Caco-2 (cell line): ENCODE results near the gene EHBP1. TPM values are rescaled to one million over a fixed set of nuclear protein-coding genes. Genes with fewer than 3 reads are reported as not detected.

Experiments used
- BruUV-seq: library from RNA; stranded (reverse); fragments of 400-500 nt; replicated peaks from 2 replicates; lab custom pipeline; 2021; lab: Mats Ljungman, UMichigan
- CTCF ChIA-PET: fragments of 300-600 bp; sonication (Branson Sonifier 250); formaldehyde crosslinking; loops from one replicate; lab custom pipeline; 2022; ENCODE audit warnings: antibody characterized with exemption; lab: Charles Lee
- POLR2A ChIA-PET: fragments of 300-600 bp; sonication (Branson Sonifier 250); formaldehyde crosslinking; loops from one replicate; lab custom pipeline; 2022; ENCODE audit warnings: antibody characterized with exemption; lab: Charles Lee
- DNase-seq, 2 experiments: peaks; one replicate each; pipeline versions ENCODE4 v3.0.0 to v3.0.0-alpha.2; 2020 to 2022
- H3K27me3 ChIP-seq: replicated peaks from 2 replicates; pipeline ENCODE4 v1.6.0; 2011; ENCODE audit warnings: low read length; ENCODE audit not compliant: control insufficient read depth, insufficient read depth
- H3K36me3 ChIP-seq: 2 replicates; pipeline ENCODE4 v1.5.1; 2011; ENCODE audit warnings: low read length; ENCODE audit not compliant: control insufficient read depth, insufficient read depth
- H3K4me1 ChIP-seq: fragments of 250-450 bp; sonication (Bioruptor Pico); 2 replicates; pipeline ENCODE4 v1.5.1; 2020; ENCODE audit warnings: mild to moderate bottlenecking
- H3K4me3 ChIP-seq: 2 replicates; pipeline ENCODE4 v1.5.1; 2011; ENCODE audit warnings: low read depth, mild to moderate bottlenecking, control low read depth, low read length
- H3K9me3 ChIP-seq: fragments of 250-450 bp; sonication (Bioruptor Pico); 2 replicates; pipeline ENCODE4 v1.5.1; 2020; ENCODE audit warnings: mild to moderate bottlenecking, moderate library complexity
- H3K27ac Mint-ChIP-seq: one replicate; pipeline ENCODE4 v1.8.0; 2022; ENCODE audit warnings: mixed read lengths; ENCODE audit not compliant: unreplicated experiment
- H3K27me3 Mint-ChIP-seq: one replicate; pipeline ENCODE4 v1.8.0; 2022; ENCODE audit warnings: mixed read lengths; ENCODE audit not compliant: insufficient read depth, unreplicated experiment
- H3K36me3 Mint-ChIP-seq: one replicate; pipeline ENCODE4 v1.8.0; 2022; ENCODE audit warnings: mild to moderate bottlenecking, mixed read lengths; ENCODE audit not compliant: insufficient read depth, unreplicated experiment
- H3K4me1 Mint-ChIP-seq: one replicate; pipeline ENCODE4 v1.8.0; 2022; ENCODE audit warnings: low read depth, mixed read lengths; ENCODE audit not compliant: unreplicated experiment
- H3K4me3 Mint-ChIP-seq: one replicate; pipeline ENCODE4 v1.8.0; 2022; ENCODE audit warnings: mild to moderate bottlenecking, moderate library complexity, mixed read lengths; ENCODE audit not compliant: unreplicated experiment
- H3K9me3 Mint-ChIP-seq: one replicate; pipeline ENCODE4 v1.8.0; 2022; ENCODE audit warnings: mixed read lengths; ENCODE audit not compliant: unreplicated experiment
- intact Hi-C: fragments of 100-400 bp; cut with micrococcal nuclease; formaldehyde crosslinking; loops from one replicate; pipeline ENCODE4 v1.10.0; 2022; ENCODE audit not compliant: unreplicated experiment
- total RNA-seq: library from RNA; stranded (reverse); gene quantifications from 2 replicates; pipeline ENCODE4 v1.2.3, GENCODE V29; 2022
- TF ChIP-seq, protein P1 (sequence below), 2 experiments: fragments of 200-600 bp in 1 of 2; IDR thresholded peaks; 1 replicate in 1 of 2; 2 replicates in 1 of 2; pipeline versions ENCODE4 v1.5.1 to v1.8.0; 2011 to 2022; ENCODE audit warnings: antibody characterized with exemption in 1 of 2, control low read depth in 1 of 2, inconsistent platforms in 1 of 2, low read depth in 1 of 2, low read length in 1 of 2, mild to moderate bottlenecking in 1 of 2, moderate library complexity in 1 of 2; ENCODE audit not compliant: insufficient read depth in 1 of 2, severe bottlenecking in 1 of 2, unreplicated experiment in 1 of 2

The EHBP1 gene
- total RNA-seq, 1 experiment from 2014 or later = 120 TPM

DNA sequence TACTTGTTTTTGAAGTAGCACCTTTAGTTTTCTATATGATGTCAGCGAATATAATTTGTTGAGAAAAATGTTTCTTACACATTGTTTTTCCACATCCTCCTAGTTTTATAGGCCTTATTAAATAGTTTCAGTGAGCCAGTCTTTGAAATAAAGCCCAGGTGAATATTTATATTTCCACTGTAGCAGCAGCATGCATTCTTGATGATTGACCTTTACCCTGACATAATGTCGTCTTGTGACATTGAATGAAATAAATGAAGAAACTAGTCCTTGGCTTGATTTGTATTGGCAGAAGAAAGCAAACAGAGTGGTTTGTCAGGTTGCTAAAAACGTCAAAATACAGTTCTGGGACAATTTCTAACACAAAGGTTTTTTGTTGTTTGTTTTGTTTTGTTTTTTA, 84.4 kb downstream of the EHBP1 start:
- ChIA-PET CTCF (no interaction called here), POLR2A (no interaction called here)
- Mint-ChIP-seq H3K4me3 (no peak overlapping the region), H3K27ac (no peak overlapping the region), H3K4me1 (peaks cover 24% of the 10 kb centered on the region), H3K27me3 (no peaks in the 10 kb centered on the region), H3K36me3 (peaks cover 26% of the 10 kb centered on the region), H3K9me3 (no peaks in the 10 kb centered on the region)
- no peak overlapping the region for H3K4me3 ChIP-seq
- H3K9me3 ChIP-seq = no peaks in the 10 kb centered on the region
- TF ChIP-seq, protein P1, sequence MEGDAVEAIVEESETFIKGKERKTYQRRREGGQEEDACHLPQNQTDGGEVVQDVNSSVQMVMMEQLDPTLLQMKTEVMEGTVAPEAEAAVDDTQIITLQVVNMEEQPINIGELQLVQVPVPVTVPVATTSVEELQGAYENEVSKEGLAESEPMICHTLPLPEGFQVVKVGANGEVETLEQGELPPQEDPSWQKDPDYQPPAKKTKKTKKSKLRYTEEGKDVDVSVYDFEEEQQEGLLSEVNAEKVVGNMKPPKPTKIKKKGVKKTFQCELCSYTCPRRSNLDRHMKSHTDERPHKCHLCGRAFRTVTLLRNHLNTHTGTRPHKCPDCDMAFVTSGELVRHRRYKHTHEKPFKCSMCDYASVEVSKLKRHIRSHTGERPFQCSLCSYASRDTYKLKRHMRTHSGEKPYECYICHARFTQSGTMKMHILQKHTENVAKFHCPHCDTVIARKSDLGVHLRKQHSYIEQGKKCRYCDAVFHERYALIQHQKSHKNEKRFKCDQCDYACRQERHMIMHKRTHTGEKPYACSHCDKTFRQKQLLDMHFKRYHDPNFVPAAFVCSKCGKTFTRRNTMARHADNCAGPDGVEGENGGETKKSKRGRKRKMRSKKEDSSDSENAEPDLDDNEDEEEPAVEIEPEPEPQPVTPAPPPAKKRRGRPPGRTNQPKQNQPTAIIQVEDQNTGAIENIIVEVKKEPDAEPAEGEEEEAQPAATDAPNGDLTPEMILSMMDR (IDR thresholded peaks at IDR 0.05; ENCODE audit: insufficient read depth in 1 of 2, low read depth in 1 of 2, low read length in 1 of 2, severe bottlenecking in 1 of 2, unreplicated experiment in 1 of 2) = no peak
- BruUV-seq = no TSS peak
- DNase-seq = no peak
- no peaks in the 10 kb centered on the region for H3K27me3 ChIP-seq
- no peaks in the 10 kb centered on the region; the same call in 1 of the 2 replicates for H3K4me1 ChIP-seq
- intact Hi-C loops = loop anchor here (10.0 kb wide), 2 partner anchors 215 to 635 kb away; no protein-coding TSS in a partner anchor
- H3K36me3 ChIP-seq = no peaks in the 10 kb centered on the region

DNA sequence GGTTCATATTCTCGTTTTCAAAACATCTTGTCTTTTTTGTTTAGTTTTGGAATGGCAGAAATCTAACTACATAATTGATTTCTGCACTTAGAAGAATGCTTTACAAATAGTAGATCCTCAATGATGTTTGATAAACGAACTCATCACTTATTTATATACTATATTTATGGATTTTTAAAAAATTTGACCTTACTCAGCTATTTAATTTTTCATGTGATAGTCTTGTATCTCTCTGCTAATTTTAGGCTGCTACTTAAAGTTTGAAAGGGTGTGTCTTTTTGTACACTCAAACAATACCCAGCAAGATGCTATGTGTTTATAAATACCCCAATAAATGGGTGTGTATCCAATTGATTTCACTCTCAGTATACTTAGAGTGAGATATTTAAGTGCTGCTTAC, 86.9 kb downstream of the EHBP1 start:
- BruUV-seq = no TSS peak
- CTCF ChIA-PET = no interaction called here
- no peaks in the 10 kb centered on the region for H3K27me3 Mint-ChIP-seq
- TF ChIP-seq, protein P1 (IDR thresholded peaks at IDR 0.05; ENCODE audit: insufficient read depth in 1 of 2, low read depth in 1 of 2, low read length in 1 of 2, severe bottlenecking in 1 of 2, unreplicated experiment in 1 of 2) = no peak
- no peak overlapping the region for H3K27ac Mint-ChIP-seq
- POLR2A ChIA-PET = no interaction called here
- H3K36me3 Mint-ChIP-seq = peaks cover 15% of the 10 kb centered on the region
- Histone ChIP-seq H3K9me3 (no peaks in the 10 kb centered on the region), H3K27me3 (no peaks in the 10 kb centered on the region), H3K4me3 (no peak overlapping the region), H3K36me3 (no peaks in the 10 kb centered on the region), H3K4me1 (no peaks in the 10 kb centered on the region; the same call in 1 of the 2 replicates)
- DNase-seq = no peak
- peaks cover 15% of the 10 kb centered on the region for H3K4me1 Mint-ChIP-seq
- intact Hi-C loops = no loop called here
- H3K4me3 Mint-ChIP-seq = no peak overlapping the region
- no peaks in the 10 kb centered on the region for H3K9me3 Mint-ChIP-seq

DNA sequence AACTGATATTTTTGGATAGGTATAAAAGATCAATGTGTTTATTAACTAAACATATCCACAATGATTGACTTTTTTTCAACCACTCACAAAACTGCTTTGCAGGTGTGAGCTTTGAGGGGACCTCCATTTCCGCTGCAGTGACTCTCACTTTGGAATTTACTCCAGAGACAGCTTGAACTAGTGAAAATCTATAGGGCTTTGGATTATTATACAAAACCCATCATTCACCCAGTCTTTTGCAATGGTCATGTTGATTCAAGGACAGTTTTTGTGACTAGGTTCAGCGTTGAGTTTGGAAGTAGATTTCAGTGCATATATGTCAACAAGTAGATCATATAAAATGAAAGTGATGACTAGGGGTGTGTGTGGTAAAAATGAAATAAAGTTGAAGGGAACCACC, 87.7 kb downstream of the EHBP1 start:
- Mint-ChIP-seq H3K9me3 (no peaks in the 10 kb centered on the region), H3K27ac (no peak overlapping the region), H3K4me3 (no peak overlapping the region), H3K27me3 (no peaks in the 10 kb centered on the region), H3K4me1 (peaks cover 12% of the 10 kb centered on the region), H3K36me3 (peaks cover 21% of the 10 kb centered on the region)
- Histone ChIP-seq H3K27me3 (no peaks in the 10 kb centered on the region), H3K4me3 (no peak overlapping the region), H3K4me1 (no peaks in the 10 kb centered on the region; the same call in 1 of the 2 replicates), H3K9me3 (no peaks in the 10 kb centered on the region), H3K36me3 (no peaks in the 10 kb centered on the region)
- intact Hi-C loops = no loop called here
- DNase-seq = no peak
- CTCF ChIA-PET = no interaction called here
- POLR2A ChIA-PET = no interaction called here
- BruUV-seq = no TSS peak
- TF ChIP-seq, protein P1 (IDR thresholded peaks at IDR 0.05; ENCODE audit: insufficient read depth in 1 of 2, low read depth in 1 of 2, low read length in 1 of 2, severe bottlenecking in 1 of 2, unreplicated experiment in 1 of 2) = no peak
